Lower leg skin (tissue), 4 donors: ENCODE data around the gene MTHFD1L. TPM values are rescaled to one million over a fixed set of nuclear protein-coding genes. Genes with fewer than 3 reads are reported as not detected.

Experiments used
- DNase-seq, 2 donors: peaks; one replicate each; pipeline ENCODE4 v3.0.0-alpha.2; 2019; ENCODE audit warnings: low spot score in 2 of 2
- H3K4me3 ChIP-seq: fragments of 200-600 bp; sonication (generic); 2 replicates; pipeline ENCODE4 v1.5.1; 2017; ENCODE audit warnings: mild to moderate bottlenecking, low read depth; ENCODE audit not compliant: poor library complexity, severe bottlenecking
- CTCF ChIP-seq, 3 donors: fragments of 450-650 bp; IDR thresholded peaks; one replicate each; pipeline ENCODE4 v1.5.1; 2016; ENCODE audit warnings: antibody characterized with exemption in 3 of 3, mild to moderate bottlenecking in 3 of 3, moderate library complexity in 2 of 3
- POLR2A ChIP-seq, 2 donors: fragments of 450-650 bp; IDR thresholded peaks; one replicate each; pipeline ENCODE4 v1.6.1; 2016 to 2017; ENCODE audit warnings: antibody characterized with exemption in 2 of 2, mild to moderate bottlenecking in 1 of 2, moderate library complexity in 1 of 2
- WGBS, 2 donors: methylation state at CpG; one replicate each; pipeline ENCODE4 v1.1.5; 2018; 5-methylcytosine and 5-hydroxymethylcytosine counted together
- intact Hi-C: fragments of 100-400 bp; cut with DNase I; formaldehyde crosslinking; loops from one replicate; pipeline ENCODE4 v1.15.0; 2023; ENCODE audit warnings: low total_unique reads
- total RNA-seq, 4 donors: library from RNA; depleted of rRNA; stranded (reverse); fragments of >200 nt; gene quantifications; one replicate each; pipeline ENCODE4 v1.1.0, GENCODE V29; 2016

MTHFD1L gene
- total RNA-seq, 4 donors from 2014 or later = 2.1 to 7.1 (median 4.4) TPM

- intact Hi-C loops = no loop called here
- TF ChIP-seq CTCF (IDR thresholded peaks at IDR 0.05) = no peak
- no peak for TF ChIP-seq POLR2A (IDR thresholded peaks at IDR 0.05)
- H3K4me3 ChIP-seq = no peak overlapping the region
- no peak for DNase-seq
- WGBS, 2 donors = 80 to 90% methylated on average over 2 of the region's 2 CpGs
Observed at GRCh38 chr6:151100326-151100725, 234.8 kb downstream of the MTHFD1L start.

GRCh38 chr6:151101161-151101815 lies 235.8 kb downstream of the MTHFD1L start:
- intact Hi-C loops = no loop called here
- 77% methylated on average over 6 of the region's 6 CpGs for WGBS, 2 donors
- H3K4me3 ChIP-seq = no peak overlapping the region
- no peak for TF ChIP-seq CTCF (IDR thresholded peaks at IDR 0.05)
- TF ChIP-seq POLR2A (IDR thresholded peaks at IDR 0.05) = no peak
- no peak for DNase-seq

- H3K4me3 ChIP-seq = no peak overlapping the region
- WGBS, 2 donors = 80 to 81% methylated on average over 10 of the region's 10 CpGs
- intact Hi-C loops = no loop called here
- TF ChIP-seq CTCF (IDR thresholded peaks at IDR 0.05) = no peak
- TF ChIP-seq POLR2A (IDR thresholded peaks at IDR 0.05) = no peak
- no peak for DNase-seq
Observed at GRCh38 chr6:151101816-151102694, 236.6 kb downstream of the MTHFD1L start.

- 78 to 88% methylated on average over 4 of the region's 4 CpGs for WGBS, 2 donors
- no peak for DNase-seq
- H3K4me3 ChIP-seq = no peak overlapping the region
- no peak for TF ChIP-seq POLR2A (IDR thresholded peaks at IDR 0.05)
- TF ChIP-seq CTCF (IDR thresholded peaks at IDR 0.05) = no peak
- intact Hi-C loops = no loop called here
Observed at GRCh38 chr6:151103266-151103665, 237.8 kb downstream of the MTHFD1L start.

- no peak overlapping the region for H3K4me3 ChIP-seq
- WGBS, 2 donors = 67 to 76% methylated on average over 4 of the region's 4 CpGs
- intact Hi-C loops = no loop called here
- no peak for TF ChIP-seq CTCF (IDR thresholded peaks at IDR 0.05)
- TF ChIP-seq POLR2A (IDR thresholded peaks at IDR 0.05) = no peak
- no peak for DNase-seq
Observed at GRCh38 chr6:151107897-151108427, 242.5 kb downstream of the MTHFD1L start.
